OCI-LY3 (cell line): ENCODE results near the gene CORO2B.

Experiments
- H2AFZ ChIP-seq: fragments of 200-600, 300-600 bp; shearing (Covaris generic); 2 replicates; pipeline ENCODE4 v1.6.0; 2014; ENCODE audit warnings: antibody characterized with exemption, low read depth, low read length
- H3K27ac ChIP-seq: fragments of 200-600, 300-600 bp; sonication (generic); 2 replicates; pipeline ENCODE4 v1.5.1; 2014; ENCODE audit warnings: mild to moderate bottlenecking, low read length, moderate library complexity, mixed read lengths
- H3K27me3 ChIP-seq: fragments of 200-600, 300-600 bp; sonication (generic); 2 replicates; pipeline ENCODE4 v1.6.1; 2014; ENCODE audit warnings: low read depth, low read length, mixed read lengths
- H3K36me3 ChIP-seq: fragments of 200-600, 300-600 bp; sonication (generic); replicated peaks from 2 replicates; pipeline ENCODE3; 2014; ENCODE audit warnings: low read depth, low read length, mixed read lengths
- H3K4me1 ChIP-seq: fragments of 300-600, 200-600 bp; sonication (generic); 2 replicates; pipeline ENCODE4 v1.6.1; 2014; ENCODE audit warnings: low read length, mixed read lengths
- H3K4me2 ChIP-seq: fragments of 200-600, 300-600 bp; sonication (generic); 2 replicates; pipeline ENCODE4 v1.6.1; 2014; ENCODE audit warnings: low read length, mixed read lengths
- H3K4me3 ChIP-seq: fragments of 300-600, 200-600 bp; sonication (generic); 2 replicates; pipeline ENCODE4 v1.5.1; 2014; ENCODE audit warnings: antibody characterized with exemption, mild to moderate bottlenecking, low read length, moderate library complexity
- H3K79me2 ChIP-seq: fragments of 300-600, 200-600 bp; shearing (Covaris generic); 2 replicates; pipeline ENCODE4 v1.6.1; 2014; ENCODE audit warnings: mild to moderate bottlenecking, low read length, mixed read lengths
- H3K9ac ChIP-seq: fragments of 300-600, 200-600 bp; shearing (Covaris generic); 2 replicates; pipeline ENCODE4 v1.6.0; 2014; ENCODE audit warnings: mild to moderate bottlenecking, low read length, moderate library complexity
- H3K9me3 ChIP-seq: fragments of 200-600, 300-600 bp; shearing (Covaris generic); 2 replicates; pipeline ENCODE4 v1.6.1; 2014; ENCODE audit warnings: low read length, mixed read lengths; ENCODE audit not compliant: insufficient read depth
- H4K20me1 ChIP-seq: fragments of 200-600, 300-600 bp; sonication (generic); 2 replicates; pipeline ENCODE4 v1.6.1; 2016; ENCODE audit warnings: low read length, mixed read lengths; ENCODE audit not compliant: insufficient read depth
- EZH2phosphoT487 ChIP-seq: fragments of 200-600 bp; shearing (Covaris generic); IDR thresholded peaks from 2 replicates; pipeline ENCODE4 v1.6.1; 2018; ENCODE audit warnings: antibody characterized with exemption, mixed run types, low read depth
- TF ChIP-seq, protein P1 (sequence below): fragments of 200-600, 300-600 bp; sonication (generic); IDR thresholded peaks from 2 replicates; pipeline ENCODE4 v1.5.1; 2014; ENCODE audit warnings: antibody characterized with exemption, low read length, low read depth

Gene CORO2B

DNA sequence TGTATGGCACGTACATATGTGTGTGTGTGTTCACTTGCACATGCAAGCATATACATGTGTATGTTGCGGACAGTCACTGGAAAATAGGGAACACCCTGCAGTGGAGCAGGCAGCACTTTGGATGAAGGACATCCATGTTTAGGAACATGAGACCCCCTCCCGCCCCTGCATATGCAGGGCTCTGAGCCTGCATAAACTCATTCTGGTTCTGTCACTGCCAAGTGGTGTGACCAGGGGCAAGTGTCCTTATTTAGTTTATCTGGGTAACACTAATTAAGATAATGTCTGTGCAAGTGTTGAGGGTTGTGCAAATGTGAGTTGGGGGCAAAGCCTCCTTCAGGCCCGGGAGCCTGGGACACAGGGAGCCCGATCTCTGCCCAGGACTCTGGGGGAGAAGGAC, 105.7 kb downstream of the CORO2B start:
- Histone ChIP-seq H3K4me1 (no peaks in the 10 kb centered on the region), H2AFZ (no peak overlapping the region), H3K36me3 (no peaks in the 10 kb centered on the region), H4K20me1 (no peaks in the 10 kb centered on the region), H3K27ac (no peak overlapping the region), H3K9me3 (no peaks in the 10 kb centered on the region), H3K9ac (no peak overlapping the region), H3K4me3 (no peak overlapping the region), H3K27me3 (peaks cover 15% of the 10 kb centered on the region; the same call in 1 of the 2 replicates), H3K79me2 (no peaks in the 10 kb centered on the region), H3K4me2 (no peak overlapping the region)
- TF ChIP-seq EZH2phosphoT487 = no peak
- TF ChIP-seq, protein P1, sequence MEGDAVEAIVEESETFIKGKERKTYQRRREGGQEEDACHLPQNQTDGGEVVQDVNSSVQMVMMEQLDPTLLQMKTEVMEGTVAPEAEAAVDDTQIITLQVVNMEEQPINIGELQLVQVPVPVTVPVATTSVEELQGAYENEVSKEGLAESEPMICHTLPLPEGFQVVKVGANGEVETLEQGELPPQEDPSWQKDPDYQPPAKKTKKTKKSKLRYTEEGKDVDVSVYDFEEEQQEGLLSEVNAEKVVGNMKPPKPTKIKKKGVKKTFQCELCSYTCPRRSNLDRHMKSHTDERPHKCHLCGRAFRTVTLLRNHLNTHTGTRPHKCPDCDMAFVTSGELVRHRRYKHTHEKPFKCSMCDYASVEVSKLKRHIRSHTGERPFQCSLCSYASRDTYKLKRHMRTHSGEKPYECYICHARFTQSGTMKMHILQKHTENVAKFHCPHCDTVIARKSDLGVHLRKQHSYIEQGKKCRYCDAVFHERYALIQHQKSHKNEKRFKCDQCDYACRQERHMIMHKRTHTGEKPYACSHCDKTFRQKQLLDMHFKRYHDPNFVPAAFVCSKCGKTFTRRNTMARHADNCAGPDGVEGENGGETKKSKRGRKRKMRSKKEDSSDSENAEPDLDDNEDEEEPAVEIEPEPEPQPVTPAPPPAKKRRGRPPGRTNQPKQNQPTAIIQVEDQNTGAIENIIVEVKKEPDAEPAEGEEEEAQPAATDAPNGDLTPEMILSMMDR = no peak

DNA sequence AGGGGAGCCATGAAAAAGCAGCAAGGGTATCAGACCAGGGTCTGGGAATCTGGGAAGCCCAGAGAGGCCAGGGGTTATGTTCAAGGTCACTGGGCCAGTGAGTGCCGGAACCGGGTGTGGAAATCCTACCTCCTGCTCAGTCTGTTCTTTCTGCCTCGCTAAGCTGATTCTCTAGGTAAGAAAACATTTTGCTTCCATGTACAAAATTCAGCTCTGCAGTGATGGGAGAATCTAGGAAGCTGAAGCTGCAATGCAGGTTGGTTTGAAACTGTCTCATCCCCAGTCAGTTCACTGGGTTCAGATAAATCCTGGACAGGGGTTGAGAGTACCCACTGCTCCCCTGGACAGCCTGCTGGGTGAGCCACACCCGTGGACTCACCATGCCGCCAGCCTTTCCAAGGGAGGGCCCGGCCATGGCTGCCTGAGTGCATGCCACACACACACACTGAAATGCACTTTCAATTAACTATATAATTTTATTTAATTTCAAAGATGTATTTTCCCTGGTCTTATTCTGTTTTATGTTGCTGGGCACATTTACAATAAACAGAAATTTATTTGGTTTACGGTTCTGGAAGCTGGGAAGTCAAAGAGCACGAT, 108.4 kb downstream of the CORO2B start:
- TF ChIP-seq, protein P1 = no peak
- no peak for TF ChIP-seq EZH2phosphoT487
- Histone ChIP-seq H3K27ac (no peak overlapping the region), H3K9ac (no peak overlapping the region), H3K27me3 (peaks cover 15% of the 10 kb centered on the region; the same call in 1 of the 2 replicates), H3K4me1 (no peaks in the 10 kb centered on the region), H3K9me3 (no peaks in the 10 kb centered on the region), H3K4me2 (no peak overlapping the region), H3K36me3 (no peaks in the 10 kb centered on the region), H2AFZ (no peak overlapping the region), H3K4me3 (no peak overlapping the region), H4K20me1 (no peaks in the 10 kb centered on the region), H3K79me2 (no peaks in the 10 kb centered on the region)

DNA sequence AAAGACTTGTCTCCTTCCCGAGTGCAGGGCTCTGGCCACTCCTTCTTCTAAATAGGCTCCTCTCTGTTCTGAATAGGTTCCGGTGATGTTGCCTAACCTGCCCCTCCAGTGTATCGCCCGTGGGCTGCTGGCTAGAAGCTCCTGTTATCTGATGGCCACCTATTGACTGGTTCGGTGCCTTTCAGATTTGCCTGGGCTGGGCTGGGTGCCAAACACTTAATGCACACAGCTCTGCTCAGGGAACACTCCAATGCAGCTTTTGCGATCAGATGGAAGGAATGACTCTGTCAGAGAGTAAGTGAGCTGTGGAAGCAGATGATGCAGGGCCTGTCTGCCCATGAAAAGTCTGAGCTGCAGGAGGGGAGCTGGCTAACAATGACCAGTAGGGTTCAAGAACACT, 112.9 kb downstream of the CORO2B start:
- Histone ChIP-seq H3K4me1 (no peaks in the 10 kb centered on the region), H3K36me3 (no peaks in the 10 kb centered on the region), H3K4me2 (no peak overlapping the region), H3K9me3 (no peaks in the 10 kb centered on the region), H3K27ac (no peak overlapping the region), H3K79me2 (no peaks in the 10 kb centered on the region), H2AFZ (no peak overlapping the region), H3K4me3 (no peak overlapping the region), H4K20me1 (no peaks in the 10 kb centered on the region), H3K27me3 (peaks cover 18% of the 10 kb centered on the region; the same call in 1 of the 2 replicates), H3K9ac (no peak overlapping the region)
- TF ChIP-seq, protein P1 = no peak
- TF ChIP-seq EZH2phosphoT487 = no peak

DNA sequence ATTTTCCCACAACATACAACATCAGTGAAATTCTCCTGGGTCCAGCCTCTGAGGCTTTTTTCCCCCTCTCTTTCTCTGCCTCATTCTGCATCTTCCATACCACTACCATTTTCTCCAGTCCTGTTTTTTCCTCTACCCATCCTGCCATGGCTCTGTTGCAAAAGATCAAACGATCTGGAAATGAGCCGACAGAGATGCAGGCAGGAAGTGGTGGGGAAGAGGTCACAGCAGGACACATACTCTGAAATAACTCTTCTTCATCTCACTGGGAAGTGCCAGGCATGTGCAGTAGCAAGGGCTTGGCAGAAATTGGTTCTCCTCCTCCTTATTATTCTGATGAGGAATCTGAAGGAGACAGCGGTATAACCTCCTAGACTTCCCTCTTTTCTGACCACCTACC, 114.3 kb downstream of the CORO2B start:
- no peaks in the 10 kb centered on the region for H3K4me1 ChIP-seq

More for the DNA sequence above, 114.3 kb downstream of the CORO2B start:
- TF ChIP-seq, protein P1 = no peak
- no peak for TF ChIP-seq EZH2phosphoT487
- no peaks in the 10 kb centered on the region for H3K79me2 ChIP-seq
- H3K4me2 ChIP-seq = no peak overlapping the region
- H3K36me3 ChIP-seq = no peaks in the 10 kb centered on the region
- H3K4me3 ChIP-seq = no peak overlapping the region
- H2AFZ ChIP-seq = no peak overlapping the region
- peaks cover 15% of the 10 kb centered on the region; the same call in 1 of the 2 replicates for H3K27me3 ChIP-seq
- H3K9ac ChIP-seq = no peak overlapping the region
- no peak overlapping the region for H3K27ac ChIP-seq
- H3K9me3 ChIP-seq = no peaks in the 10 kb centered on the region
- H4K20me1 ChIP-seq = no peaks in the 10 kb centered on the region
